GM21717 (cell line): ENCODE results near the gene IQCC.

Source experiments
- ATAC-seq: cut with Tn5 transposase; IDR thresholded peaks from one replicate; pipeline ENCODE4 v1.9.1; 2021; ENCODE audit warnings: mild to moderate bottlenecking, moderate library complexity; ENCODE audit not compliant: unreplicated experiment

IQCC gene

DNA sequence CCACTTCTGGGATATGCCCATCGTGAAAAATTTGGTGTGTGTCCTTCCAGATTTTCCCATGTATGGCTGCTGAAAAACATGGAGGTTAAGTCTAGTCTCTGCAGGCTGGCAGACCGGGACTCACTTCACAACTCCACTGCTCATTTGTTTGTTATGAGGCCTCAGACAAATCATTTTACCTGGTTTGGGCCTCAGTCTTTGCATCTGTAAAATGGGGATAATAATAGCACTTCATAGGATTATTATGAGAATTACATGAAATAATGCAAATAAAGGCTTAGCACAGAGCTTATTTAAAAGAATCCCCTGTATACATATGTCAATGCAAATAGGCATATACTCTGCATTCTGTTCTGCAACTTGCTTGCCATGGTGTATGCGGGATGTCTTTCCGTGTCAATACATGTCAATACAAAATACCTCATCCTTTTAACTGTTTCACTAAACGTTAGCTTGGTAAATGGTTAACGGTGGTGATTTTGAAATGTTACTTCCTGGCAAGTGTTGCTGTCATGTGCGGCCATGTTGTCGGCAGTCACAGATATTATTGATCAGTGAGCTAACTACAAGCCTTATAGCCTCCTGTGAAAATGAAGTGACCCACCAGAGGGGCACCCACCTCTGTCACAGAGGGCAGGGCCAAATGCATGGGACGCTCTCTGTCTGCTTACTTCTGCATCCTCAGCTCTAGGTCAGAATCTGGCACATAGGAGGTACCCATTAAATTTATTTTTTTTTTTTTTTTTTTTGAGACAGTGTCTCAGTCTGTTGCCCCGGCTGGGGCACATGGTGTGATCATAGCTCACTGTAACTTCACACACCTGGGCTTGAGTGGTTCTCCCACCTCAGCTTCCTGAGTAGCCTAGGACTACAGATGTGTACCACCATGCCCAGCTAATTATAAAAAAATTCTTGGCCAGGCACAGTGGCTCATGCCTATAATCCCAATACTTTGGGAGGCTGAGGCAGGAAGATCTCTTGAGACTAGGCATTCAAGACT lies 49.9 kb downstream of the IQCC start:
- ATAC-seq: no peak

DNA sequence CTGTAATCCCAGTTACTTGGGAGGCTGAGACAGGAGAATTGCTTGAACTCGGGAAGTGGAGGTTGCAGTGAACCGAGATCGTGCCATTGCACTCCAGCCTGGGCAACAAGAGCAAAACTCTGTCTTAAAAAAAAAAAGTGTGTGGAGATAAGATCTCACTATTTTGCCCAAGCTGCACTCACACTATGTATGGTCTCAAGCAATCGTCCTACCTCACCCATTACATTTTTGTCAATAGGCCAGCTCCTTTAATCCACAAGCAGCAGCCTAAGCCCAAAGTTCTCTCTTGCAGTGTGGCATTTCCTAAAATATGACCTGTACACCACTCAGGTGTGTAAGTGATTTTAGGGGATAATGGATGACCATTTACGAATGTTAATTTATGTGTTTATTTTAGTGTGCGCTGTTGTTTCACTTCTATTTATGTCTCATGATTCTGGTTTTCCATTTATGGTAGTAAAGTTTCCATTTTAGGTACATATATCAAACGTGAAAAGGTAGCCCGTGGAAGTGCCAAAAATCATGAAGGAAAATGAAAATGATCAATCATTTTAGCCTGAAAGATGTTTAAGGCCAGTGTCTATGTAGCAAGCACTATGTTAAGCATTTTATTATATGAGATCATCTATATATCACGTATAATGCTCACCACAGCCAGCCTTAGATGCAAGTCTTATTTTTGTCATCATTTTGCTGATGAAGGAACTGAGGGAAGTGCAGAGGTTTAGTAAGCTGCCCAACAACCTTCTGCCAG lies 51.2 kb downstream of the IQCC start:
- ATAC-seq: no peak

DNA sequence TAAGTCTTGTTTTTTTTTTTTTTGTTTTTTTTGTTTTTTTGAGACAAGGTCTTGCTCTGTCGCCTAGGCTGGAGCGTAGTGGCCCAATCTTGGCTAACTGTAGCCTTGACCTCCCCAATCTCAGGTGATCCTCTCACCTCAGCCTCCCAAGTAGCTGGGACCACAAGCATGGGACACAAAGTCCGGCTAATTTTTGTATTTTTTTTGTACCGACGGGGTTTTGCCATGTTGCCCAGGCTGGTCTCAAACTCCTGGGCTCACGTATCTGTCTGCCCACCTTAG lies 51.7 kb downstream of the IQCC start:
- ATAC-seq: no peak
